NT2/D1 (cell line): Measurements from ENCODE around the gene CUEDC1.

Experiments
- SUZ12 ChIP-seq: IDR thresholded peaks from 2 replicates; pipeline ENCODE4 v1.6.1; 2011; ENCODE audit not compliant: insufficient read length, insufficient read depth; ENCODE audit errors: extremely low read depth
- YY1 ChIP-seq: IDR thresholded peaks from 2 replicates; pipeline ENCODE4 v1.6.1; 2011; ENCODE audit not compliant: insufficient read length, insufficient read depth
- ZNF274 ChIP-seq: IDR thresholded peaks from 2 replicates; pipeline ENCODE4 v1.6.1; 2011; ENCODE audit warnings: mild to moderate bottlenecking, low read depth, low read length

DNA sequence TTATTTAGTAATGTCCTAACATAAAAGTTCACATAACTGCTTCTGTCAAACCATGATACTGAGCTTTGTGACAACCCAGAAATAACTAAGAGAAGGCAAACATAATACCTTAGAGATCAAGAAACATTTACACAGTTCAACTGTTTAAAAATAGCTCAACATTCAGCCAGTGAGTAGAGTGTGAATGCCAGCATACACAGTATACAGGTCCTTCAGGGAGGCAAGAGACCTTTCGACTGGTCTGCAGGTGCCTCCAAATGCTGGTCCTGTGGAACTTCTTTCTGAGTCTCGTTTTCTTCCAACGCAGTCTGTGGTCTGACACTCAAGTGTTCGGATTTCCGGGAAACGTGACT, 115.7 kb downstream of the CUEDC1 start:
- TF ChIP-seq YY1 (no peak), ZNF274 (no peak), SUZ12 (no peak)
